Subcutaneous adipose tissue (tissue), 4 donors: Measurements from ENCODE around the gene NPAS3. TPM values are rescaled to one million over a fixed set of nuclear protein-coding genes. Genes with fewer than 3 reads are reported as not detected.

Experiments
- CTCF ChIP-seq: fragments of 450-650 bp; IDR thresholded peaks from one replicate; pipeline ENCODE4 v1.5.1; 2016; ENCODE audit warnings: low read depth, mild to moderate bottlenecking, control low read depth, antibody characterized with exemption, moderate library complexity
- total RNA-seq, 4 donors: library from RNA; depleted of rRNA; stranded (reverse); fragments of >200 nt; gene quantifications; one replicate each; pipeline ENCODE4 v1.1.0, GENCODE V29; 2016

The NPAS3 gene
- total RNA-seq, 4 donors from 2014 or later = 0.51 to 1.3 (median 1.0) TPM

- no peak for TF ChIP-seq CTCF
Observed at GRCh38 chr14:33693237-33693636, 754.6 kb downstream of the NPAS3 start.

DNA sequence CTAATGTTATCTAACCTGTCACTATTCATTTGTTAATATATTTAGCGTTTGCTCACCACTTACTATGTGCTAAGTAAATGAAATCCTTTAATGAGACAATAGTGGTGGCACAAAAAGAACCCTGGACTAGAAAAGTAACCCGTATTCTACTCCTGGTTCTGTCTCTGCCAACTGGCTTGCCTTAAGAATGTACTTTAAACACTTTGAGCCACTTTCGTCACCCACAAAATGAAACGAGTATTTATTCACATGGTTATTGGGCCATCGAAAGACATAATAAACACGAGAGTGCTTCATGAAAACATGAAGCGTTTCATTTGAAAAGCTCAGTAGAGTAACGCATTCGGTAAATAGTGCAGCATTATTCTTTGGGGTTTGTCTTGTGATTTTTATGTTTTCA is 757.5 kb downstream of the NPAS3 start:
- TF ChIP-seq CTCF = no peak

- no peak for TF ChIP-seq CTCF
Observed at GRCh38 chr14:33699300-33699983, 760.8 kb downstream of the NPAS3 start.

DNA sequence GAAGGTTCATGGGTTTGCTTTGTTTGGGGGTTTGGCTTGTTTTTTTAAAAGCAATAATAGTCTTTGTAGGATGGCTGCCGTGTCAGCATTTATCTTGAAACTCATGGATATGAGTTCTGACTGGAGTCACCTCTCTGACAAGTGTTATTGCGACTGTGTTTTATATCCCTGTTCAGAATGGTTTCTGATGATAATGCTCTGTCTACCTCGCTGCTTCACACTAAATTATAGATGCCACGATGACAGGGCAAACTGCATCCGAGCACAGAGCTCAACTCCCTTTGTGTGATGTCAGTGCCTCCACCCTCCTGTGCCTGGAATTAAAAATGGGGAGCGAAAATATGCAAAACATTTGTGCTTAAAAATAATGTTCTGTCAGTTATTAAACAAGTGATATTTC is 761.4 kb downstream of the NPAS3 start:
- TF ChIP-seq CTCF = no peak

- no peak for TF ChIP-seq CTCF
Observed at GRCh38 chr14:33702293-33702692, 763.6 kb downstream of the NPAS3 start.

- no peak for TF ChIP-seq CTCF
Observed at GRCh38 chr14:33704481-33704880, 765.8 kb downstream of the NPAS3 start.

DNA sequence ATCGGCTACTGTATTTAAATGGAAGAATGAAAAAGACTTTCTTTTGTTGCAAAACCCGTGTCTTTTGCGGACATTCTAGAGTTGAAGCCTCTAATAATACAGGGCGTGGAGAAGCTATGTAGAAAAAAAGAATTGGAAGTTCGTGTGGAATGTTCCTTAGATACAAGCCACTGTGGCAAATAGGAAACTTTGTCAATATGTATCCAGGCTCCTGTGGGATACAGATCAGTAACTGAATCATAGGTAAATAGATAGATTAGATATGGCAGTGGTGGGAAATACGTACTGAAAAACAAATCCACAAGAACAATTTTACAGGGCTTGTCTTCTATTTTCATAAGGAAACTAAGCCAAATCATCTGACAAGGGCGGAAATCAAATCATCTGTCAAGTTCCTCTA is 766.8 kb downstream of the NPAS3 start:
- no peak for TF ChIP-seq CTCF
